ENCODE data around the gene MDFI. TPM values are rescaled to one million over a fixed set of nuclear protein-coding genes. Genes with fewer than 3 reads are reported as not detected.
A peak's percentile ranks its signal among the peaks of the same experiment; 100 is the strongest.

MDFI gene
- total RNA-seq, 2 experiments from 2014 or later, result not detected

DNA sequence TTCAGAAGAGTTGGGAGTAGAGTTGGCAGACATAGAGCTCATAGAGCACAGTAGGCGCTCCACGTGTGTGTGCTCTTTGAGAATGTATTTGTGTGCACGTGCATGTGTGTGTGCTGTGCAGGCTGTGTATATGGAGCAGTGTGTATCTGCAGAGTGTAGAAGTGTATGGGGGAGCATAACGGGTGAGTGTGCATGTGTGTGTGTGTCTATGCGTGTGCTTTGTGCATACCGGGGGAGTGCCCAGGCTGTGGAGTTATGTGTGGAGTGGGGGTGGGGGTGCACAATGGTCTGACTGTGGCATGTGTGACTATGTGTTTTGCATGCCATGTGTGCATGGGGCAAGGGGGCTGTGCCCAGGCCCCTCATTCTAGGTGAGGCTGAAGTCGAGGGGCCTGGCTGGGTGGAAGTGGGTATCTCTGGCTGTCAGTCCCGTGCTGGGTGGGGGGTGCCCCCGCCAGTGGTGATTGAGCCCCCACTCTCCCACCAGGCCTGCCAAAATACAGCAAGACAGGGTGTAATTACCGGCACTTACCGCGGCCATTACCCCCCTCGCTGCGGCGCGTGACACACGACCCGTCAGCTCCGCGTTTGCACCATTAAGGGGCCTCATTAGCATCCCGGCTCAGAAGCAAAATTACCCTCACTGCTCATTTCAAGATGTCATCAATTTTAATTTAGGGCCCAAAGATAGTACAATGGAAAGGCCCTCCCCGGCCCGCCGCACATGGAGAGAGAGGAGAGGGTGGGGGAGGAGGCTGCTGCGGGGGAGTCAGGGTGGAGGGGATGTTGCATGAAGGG lies 39.1 kb downstream of the MDFI start:
- peaks cover 9% of the 10 kb centered on the region for H3K27me3 Mint-ChIP-seq
- no peak overlapping the region for H3K4me3 Mint-ChIP-seq
- H3K9me3 Mint-ChIP-seq, result no peaks in the 10 kb centered on the region
- H3K27ac Mint-ChIP-seq, result no peak overlapping the region
- H3K4me1 Mint-ChIP-seq, result no peaks in the 10 kb centered on the region
- H3K36me3 Mint-ChIP-seq, result no peaks in the 10 kb centered on the region
- DNase-seq, result no peak

- Mint-ChIP-seq H3K9me3 (no peaks in the 10 kb centered on the region), H3K4me3 (no peak overlapping the region), H3K27ac (no peak overlapping the region), H3K36me3 (no peaks in the 10 kb centered on the region), H3K4me1 (peaks cover under 1% of the 10 kb centered on the region), H3K27me3 (peaks cover 11% of the 10 kb centered on the region)
- DNase-seq, result no peak
Measured at GRCh38 chr6:41678511-41679084, 40.3 kb downstream of the MDFI start.

DNA sequence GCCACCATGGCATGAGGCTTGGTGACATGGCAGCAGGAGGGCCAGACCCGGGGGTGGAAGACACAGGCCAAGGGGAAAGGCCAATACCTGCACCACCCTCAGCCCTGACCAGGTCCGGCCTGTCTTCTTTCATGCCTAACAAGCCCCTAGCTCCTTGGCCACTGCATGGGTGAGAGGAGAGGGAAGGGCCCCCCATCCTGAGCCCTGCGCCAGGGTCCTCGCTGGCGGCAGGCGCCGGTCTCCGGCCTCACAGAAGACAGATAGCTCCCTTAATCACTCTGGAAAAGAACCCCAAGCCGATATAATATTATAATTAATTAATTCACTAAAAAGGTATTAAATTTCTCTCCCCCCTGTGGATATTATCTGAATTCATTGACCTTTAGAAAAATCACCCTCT lies 41.4 kb downstream of the MDFI start:
- H3K9me3 Mint-ChIP-seq, result no peaks in the 10 kb centered on the region
- no peak overlapping the region for H3K4me3 Mint-ChIP-seq
- H3K27ac Mint-ChIP-seq, result no peak overlapping the region
- peaks cover 6% of the 10 kb centered on the region for H3K27me3 Mint-ChIP-seq
- peaks cover 3% of the 10 kb centered on the region for H3K4me1 Mint-ChIP-seq
- DNase-seq, result no peak
- H3K36me3 Mint-ChIP-seq, result no peaks in the 10 kb centered on the region

- Mint-ChIP-seq H3K4me1 (peaks cover 3% of the 10 kb centered on the region), H3K9me3 (no peaks in the 10 kb centered on the region), H3K36me3 (no peaks in the 10 kb centered on the region), H3K4me3 (no peak overlapping the region), H3K27ac (no peak overlapping the region), H3K27me3 (peaks cover 6% of the 10 kb centered on the region)
- DNase-seq, result no peak
Measured at GRCh38 chr6:41680182-41680965, 42.1 kb downstream of the MDFI start.

DNA sequence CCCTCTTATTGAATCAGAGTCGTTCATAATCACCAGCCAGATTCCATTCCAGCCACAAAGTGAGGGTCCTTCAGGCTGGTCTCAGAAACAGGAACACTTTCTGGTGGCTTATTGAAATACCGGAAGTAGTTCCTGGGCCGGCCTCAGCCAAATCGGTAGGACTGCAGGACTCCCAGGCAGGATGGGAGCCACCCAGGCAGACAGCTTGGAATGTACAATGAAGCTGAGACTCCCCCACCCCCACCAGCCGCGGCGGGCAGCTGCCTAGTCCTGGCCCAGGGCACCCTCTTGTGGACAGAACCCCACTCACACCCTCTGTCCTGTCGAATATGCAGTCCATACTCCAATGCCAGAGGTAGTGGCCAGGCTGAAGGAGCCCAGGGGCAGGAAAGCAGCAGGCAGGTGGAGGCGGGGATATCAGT lies 43.8 kb downstream of the MDFI start:
- Mint-ChIP-seq H3K9me3 (no peaks in the 10 kb centered on the region), H3K4me1 (peaks cover 3% of the 10 kb centered on the region), H3K27ac (no peak overlapping the region), H3K27me3 (peaks cover 6% of the 10 kb centered on the region), H3K36me3 (no peaks in the 10 kb centered on the region), H3K4me3 (peak overlapping the region; percentile 25)
- peak; percentile 75 for DNase-seq

GRCh38 chr6:41682497-41683272 lies 44.4 kb downstream of the MDFI start:
- peak overlapping the region; percentile 74 for H3K4me3 Mint-ChIP-seq
- H3K9me3 Mint-ChIP-seq, result no peaks in the 10 kb centered on the region
- no peak for DNase-seq
- peak overlapping the region; percentile 71 for H3K27ac Mint-ChIP-seq
- no peaks in the 10 kb centered on the region for H3K36me3 Mint-ChIP-seq
- H3K27me3 Mint-ChIP-seq, result peaks cover 6% of the 10 kb centered on the region
- peaks cover 3% of the 10 kb centered on the region for H3K4me1 Mint-ChIP-seq

GRCh38 chr6:41683273-41683522 lies 44.9 kb downstream of the MDFI start:
- Mint-ChIP-seq H3K36me3 (no peaks in the 10 kb centered on the region), H3K9me3 (no peaks in the 10 kb centered on the region), H3K4me3 (peak overlapping the region; percentile 74), H3K4me1 (peaks cover 3% of the 10 kb centered on the region), H3K27me3 (peaks cover 6% of the 10 kb centered on the region), H3K27ac (peak overlapping the region; percentile 71)
- DNase-seq, result no peak

- peak; percentile 83 for DNase-seq
- H3K27me3 Mint-ChIP-seq, result peaks cover 6% of the 10 kb centered on the region
- peak overlapping the region; percentile 74 for H3K4me3 Mint-ChIP-seq
- no peaks in the 10 kb centered on the region for H3K9me3 Mint-ChIP-seq
- no peaks in the 10 kb centered on the region for H3K36me3 Mint-ChIP-seq
- peak overlapping the region; percentile 84 for H3K27ac Mint-ChIP-seq
- peaks cover 3% of the 10 kb centered on the region for H3K4me1 Mint-ChIP-seq
Measured at GRCh38 chr6:41683523-41684310, 45.4 kb downstream of the MDFI start.

- Mint-ChIP-seq H3K27me3 (peaks cover 6% of the 10 kb centered on the region), H3K36me3 (no peaks in the 10 kb centered on the region), H3K9me3 (no peaks in the 10 kb centered on the region), H3K4me1 (peaks cover 3% of the 10 kb centered on the region), H3K27ac (no peak overlapping the region), H3K4me3 (no peak overlapping the region)
- no peak for DNase-seq
Measured at GRCh38 chr6:41684311-41685180, 46.3 kb downstream of the MDFI start.

DNA sequence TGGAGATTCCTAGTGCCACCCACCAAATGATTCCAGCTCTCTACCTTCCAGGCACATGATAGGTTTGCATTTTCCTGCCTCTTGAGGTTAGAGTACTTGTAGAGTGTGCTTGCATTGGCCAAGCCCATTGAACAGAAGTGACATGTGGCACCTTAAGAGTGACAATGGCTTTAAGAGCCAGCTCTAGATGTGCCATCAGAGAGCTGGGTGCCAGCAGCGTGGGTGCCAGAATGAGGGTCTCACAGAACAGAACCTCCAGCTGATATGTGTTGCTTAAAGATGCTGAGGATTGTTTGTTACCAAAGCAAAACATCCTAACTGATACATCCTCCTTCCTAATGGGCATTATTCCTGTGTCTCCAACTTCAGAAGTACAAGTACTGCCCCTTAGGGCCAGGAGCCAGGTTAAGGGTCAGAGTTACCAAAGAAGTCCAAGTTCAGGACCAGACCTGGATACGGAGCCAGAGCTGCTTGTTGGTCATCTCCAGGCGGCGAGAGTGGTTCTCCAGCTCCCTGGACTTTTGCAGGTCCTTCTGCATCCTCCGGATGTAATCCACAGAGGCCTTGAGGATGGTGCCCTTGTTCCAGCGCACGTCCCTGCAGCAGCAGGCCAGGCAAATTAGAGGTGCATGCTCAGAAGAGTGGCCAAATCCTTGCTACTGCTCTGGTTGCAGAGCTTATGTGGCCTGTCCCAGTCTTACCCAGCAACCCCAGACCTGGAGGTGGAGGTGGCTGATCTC lies 47.5 kb downstream of the MDFI start:
- no peaks in the 10 kb centered on the region for H3K9me3 Mint-ChIP-seq

DNA sequence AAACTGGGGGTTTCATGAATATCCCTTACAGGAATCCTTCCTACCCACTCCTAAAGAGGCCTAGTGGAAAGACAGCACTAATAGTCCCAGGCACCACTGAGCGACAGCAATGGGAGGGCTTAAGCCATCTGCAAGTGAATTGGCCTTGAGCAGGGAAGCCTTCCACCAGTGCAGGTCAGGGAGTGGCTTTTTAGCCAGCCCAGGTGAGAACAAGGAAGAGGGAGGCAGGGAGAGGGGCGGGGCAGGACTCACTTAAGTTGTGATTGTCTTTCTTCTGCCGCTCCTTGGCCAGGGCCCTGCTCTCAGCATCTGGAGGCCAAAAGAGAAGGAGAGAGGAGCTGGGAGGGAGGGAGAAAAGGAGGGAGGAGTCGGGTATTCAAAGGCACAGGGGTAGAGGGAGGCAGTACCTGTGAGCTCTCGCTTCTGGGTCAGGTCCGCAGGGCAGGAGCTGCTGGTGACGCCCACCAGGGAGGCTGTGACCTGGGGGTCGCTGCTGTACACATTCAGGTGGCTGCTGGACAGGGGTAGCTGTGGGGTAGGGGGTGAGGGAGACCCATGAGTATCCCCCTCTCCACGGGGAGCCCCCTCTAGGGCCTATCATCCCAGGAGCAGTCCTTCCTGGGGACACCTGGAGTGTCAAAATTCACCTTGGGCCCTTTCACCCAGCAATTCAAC lies 49.4 kb downstream of the MDFI start:
- H3K4me1 Mint-ChIP-seq, result peaks cover 3% of the 10 kb centered on the region
- H3K27me3 Mint-ChIP-seq, result no peaks in the 10 kb centered on the region
- H3K4me3 Mint-ChIP-seq, result no peak overlapping the region
- no peaks in the 10 kb centered on the region for H3K36me3 Mint-ChIP-seq
- no peaks in the 10 kb centered on the region for H3K9me3 Mint-ChIP-seq
- no peak for DNase-seq
- H3K27ac Mint-ChIP-seq, result no peak overlapping the region

More for the DNA sequence above, 47.5 kb downstream of the MDFI start:
- Mint-ChIP-seq H3K4me3 (no peak overlapping the region), H3K27me3 (peaks cover 6% of the 10 kb centered on the region), H3K27ac (no peak overlapping the region), H3K36me3 (no peaks in the 10 kb centered on the region), H3K4me1 (peaks cover 3% of the 10 kb centered on the region)
- DNase-seq, result no peak

DNA sequence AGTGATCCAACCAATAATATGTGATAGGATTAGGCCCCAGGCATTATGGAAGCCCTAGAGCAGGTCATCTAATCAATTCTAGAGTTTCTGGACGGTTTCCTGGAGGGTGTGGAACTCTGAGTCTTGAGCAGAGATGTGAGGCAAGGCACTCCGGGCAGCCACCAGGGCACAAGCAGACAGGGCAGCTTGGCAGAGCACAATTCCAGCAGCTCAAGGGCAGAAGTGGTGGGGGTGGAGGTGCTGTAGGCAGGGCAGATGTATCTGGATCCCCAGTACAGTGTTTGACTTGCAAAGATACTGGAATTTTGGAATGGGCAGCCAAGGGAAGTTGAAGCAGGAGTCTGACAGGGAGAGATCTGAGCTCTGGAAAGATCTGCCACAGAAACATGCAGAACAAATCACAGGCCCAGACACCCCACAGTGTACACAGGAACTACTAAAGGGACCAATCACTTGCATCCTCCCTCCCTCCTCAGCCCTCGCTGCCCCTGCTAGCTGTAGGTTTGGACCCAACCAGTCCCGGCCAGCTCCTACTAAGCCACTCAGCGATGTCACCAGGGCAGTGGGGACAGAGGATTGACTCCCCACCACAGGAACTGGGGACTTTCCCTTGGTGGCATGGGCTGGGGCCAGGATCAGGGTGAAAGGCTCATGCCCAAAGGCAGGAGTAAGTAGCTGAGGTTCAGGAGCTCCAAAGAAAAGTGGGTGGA lies 50.1 kb downstream of the MDFI start:
- peaks cover 3% of the 10 kb centered on the region for H3K4me1 Mint-ChIP-seq
- H3K36me3 Mint-ChIP-seq, result no peaks in the 10 kb centered on the region
- H3K4me3 Mint-ChIP-seq, result no peak overlapping the region
- DNase-seq, result no peak
- no peaks in the 10 kb centered on the region for H3K9me3 Mint-ChIP-seq
- H3K27me3 Mint-ChIP-seq, result no peaks in the 10 kb centered on the region
- no peak overlapping the region for H3K27ac Mint-ChIP-seq
